GM18867 (cell line): Measurements from ENCODE around the gene TPP2.
A peak's percentile ranks its signal among the peaks of the same experiment; 100 is the strongest.

ENCODE experiments used
- ATAC-seq: cut with Tn5 transposase; IDR thresholded peaks from one replicate; pipeline ENCODE4 v1.9.1; 2021; ENCODE audit warnings: mild to moderate bottlenecking, moderate library complexity; ENCODE audit not compliant: unreplicated experiment

Gene TPP2

GRCh38 chr13:102593466-102593865 is 3.3 kb upstream of the TPP2 start:
- no peak for ATAC-seq

GRCh38 chr13:102597029-102597961 is 509 bp downstream of the TPP2 start:
- ATAC-seq = peak; percentile 21

- ATAC-seq = no peak
These were observed 1.3 kb downstream of the TPP2 start for GRCh38 chr13:102598061-102598460.

- no peak for ATAC-seq
These were observed 2.7 kb downstream of the TPP2 start for GRCh38 chr13:102599426-102600012.

DNA sequence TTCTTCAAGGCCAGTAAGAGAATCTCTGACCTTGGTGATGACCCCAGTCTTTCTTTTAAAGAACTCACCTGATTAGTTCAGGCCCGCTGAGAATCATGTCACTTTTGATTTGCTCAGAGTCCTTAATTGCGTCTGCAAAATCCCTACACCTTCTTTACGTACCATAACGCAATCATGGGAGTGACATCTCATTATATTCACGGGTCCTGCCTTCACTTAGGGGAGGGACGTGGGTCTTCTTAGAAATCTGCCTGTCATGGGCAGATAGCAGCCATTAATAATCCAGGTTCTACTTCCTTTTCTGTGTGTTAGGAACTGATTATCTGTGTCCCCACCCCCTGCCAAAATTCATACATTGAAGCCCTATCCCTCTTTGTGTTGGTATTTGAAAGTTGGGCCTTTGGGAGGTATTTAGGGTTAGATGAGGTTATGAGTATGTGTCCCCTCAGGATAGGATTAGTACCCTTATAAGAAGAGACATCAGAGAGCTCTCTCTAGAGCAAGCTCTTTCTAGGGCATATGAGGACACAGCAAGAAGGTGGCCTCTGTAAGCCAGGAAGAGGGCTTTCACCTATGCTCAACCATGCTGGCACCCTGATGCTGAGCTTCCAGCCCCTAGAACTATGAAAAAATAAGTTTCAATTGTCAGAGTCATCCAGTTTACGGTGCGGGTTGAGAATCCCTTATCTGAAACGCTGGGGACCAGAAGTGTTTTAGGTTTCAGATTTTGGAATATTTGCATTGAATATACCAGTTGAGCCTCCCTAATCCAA is 9.9 kb downstream of the TPP2 start:
- no peak for ATAC-seq

- no peak for ATAC-seq
These were observed 12.2 kb downstream of the TPP2 start for GRCh38 chr13:102608974-102609373.

GRCh38 chr13:102609696-102610095 is 12.9 kb downstream of the TPP2 start:
- no peak for ATAC-seq

- ATAC-seq = no peak
These were observed 13.6 kb downstream of the TPP2 start for GRCh38 chr13:102610296-102610895.

GRCh38 chr13:102617697-102618350 is 21.0 kb downstream of the TPP2 start:
- ATAC-seq = no peak

DNA sequence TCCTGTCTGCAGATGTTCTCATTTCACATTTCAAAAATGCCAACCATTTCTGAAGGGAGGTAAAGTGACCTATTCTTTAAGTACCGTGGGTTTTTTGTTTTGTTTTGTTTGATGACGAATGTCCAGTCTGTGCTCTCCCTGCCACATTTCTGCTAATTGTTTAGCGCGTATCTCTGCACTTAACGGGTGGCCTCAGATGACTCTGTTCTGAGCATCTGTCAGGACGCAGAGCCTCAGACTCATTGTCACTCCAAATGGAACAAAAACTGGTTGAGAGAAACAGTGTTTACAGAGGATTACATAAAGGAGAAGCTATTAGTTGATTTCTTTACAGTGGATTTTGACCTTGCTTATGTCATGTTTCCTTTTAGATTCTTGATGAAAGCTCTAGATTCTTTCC is 23.7 kb downstream of the TPP2 start:
- ATAC-seq = no peak

DNA sequence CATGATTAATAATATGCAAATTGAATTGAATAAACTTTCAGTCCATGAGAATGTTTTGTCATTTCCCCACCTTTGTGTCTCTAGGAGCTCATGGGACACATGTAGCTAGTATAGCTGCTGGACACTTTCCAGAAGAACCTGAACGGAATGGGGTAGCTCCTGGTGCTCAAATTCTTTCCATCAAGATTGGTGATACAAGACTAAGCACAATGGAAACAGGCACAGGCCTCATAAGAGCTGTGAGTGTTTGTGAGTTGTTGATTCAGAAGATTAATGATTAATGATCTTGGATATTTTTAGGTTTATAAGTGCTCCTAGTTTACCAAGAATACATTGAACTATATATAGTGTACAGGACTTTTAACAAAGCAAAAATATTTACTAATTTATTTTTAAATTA is 30.1 kb downstream of the TPP2 start:
- no peak for ATAC-seq

DNA sequence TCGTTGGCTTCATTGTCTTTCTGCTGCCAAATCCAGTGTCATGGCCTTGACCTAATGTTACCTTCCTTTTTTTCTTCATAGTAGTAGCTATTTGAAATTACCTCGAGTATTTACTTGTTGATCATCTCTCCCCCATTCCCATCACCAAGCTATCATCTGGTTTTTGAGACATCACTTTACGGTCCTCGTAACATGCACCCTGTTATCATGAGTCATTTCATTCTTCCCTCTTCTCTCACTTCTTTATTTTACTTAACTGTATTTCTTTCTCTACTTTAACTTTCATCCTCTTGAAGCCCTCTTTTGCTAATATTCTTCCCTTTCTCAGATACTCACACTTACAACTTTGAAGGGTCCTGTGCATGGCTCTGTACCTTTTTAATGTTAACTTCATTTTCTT is 31.8 kb downstream of the TPP2 start:
- peak; percentile 45 for ATAC-seq

GRCh38 chr13:102631198-102631597 is 34.4 kb downstream of the TPP2 start:
- no peak for ATAC-seq

DNA sequence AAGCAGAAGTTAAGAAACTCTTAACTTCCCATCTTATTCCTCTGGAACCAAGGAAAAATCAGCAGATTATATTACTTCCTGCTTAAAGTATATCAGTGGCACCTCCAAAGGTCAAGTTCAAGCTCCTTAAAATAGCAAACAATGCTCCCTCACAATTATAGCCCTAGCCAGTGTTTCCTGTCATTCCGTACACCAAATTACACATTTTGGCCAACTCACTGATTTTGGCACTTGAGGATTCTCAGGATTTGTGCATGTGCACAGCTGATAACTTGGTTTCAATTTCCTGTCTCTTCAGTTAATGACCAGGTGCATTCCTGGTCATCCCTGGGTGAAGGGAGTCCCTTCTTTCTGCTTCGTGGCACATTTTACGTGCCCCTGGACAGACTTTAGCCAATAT is 42.0 kb downstream of the TPP2 start:
- ATAC-seq = no peak

GRCh38 chr13:102642029-102642428 is 45.2 kb downstream of the TPP2 start:
- ATAC-seq = no peak

DNA sequence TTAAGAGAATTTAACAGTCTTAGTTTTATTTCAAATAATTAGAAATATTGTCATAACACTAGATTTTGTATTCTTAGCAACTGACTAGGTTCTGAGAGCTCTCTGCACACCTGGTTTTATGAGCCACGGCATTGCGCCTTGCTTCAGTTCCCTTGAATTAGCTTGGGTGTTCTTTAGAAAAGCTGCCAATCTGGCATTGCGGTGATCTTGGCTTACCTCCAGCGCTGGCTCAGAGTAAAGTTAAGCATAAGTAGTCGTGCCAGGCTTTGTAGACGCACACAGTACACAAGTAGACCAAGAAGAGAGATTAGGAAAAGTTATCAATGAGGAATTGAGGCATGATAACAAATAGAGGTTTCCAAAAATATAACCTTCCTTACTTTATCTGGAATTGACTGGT is 45.7 kb downstream of the TPP2 start:
- ATAC-seq = no peak

DNA sequence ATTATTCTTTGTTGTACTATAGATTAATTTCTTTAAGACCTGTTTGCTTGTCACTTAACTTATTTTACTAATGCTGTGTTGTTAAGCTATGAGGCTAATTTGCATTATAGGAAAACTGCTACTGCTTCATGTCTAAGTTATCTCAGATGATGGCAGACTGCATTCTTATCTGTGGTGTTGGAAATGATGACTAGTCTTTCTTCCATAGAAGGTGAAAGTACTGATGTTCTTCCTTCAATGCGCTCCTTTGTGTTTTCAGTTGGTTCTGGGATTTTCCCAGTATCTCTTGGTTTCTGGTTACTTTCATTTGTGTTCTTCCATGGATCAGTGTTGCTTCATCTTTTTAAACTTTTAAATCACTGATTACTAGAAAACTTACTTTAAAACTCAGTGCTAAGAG is 46.9 kb downstream of the TPP2 start:
- ATAC-seq = no peak

GRCh38 chr13:102645701-102646100 is 48.9 kb downstream of the TPP2 start:
- ATAC-seq = no peak

DNA sequence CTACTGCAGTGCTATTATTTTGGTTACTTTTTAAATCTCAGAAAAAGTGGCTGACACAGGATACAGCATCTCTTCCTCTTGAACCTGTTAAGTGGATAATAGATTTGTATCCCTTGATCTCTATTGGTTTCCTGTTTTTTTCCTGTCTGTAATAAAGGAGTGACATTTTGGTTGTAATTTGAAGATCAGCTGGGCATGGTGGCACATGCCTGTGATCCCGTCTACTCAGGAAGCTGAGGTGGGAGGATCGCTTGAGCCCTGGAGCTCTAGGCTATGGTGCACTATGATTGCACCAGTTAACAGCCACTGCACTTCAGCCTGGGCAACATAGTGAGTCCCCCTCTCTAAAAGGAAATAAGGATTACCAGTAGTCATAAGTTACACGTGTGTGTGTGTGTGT is 51.3 kb downstream of the TPP2 start:
- ATAC-seq = no peak

GRCh38 chr13:102650444-102650843 is 53.7 kb downstream of the TPP2 start:
- ATAC-seq = no peak

DNA sequence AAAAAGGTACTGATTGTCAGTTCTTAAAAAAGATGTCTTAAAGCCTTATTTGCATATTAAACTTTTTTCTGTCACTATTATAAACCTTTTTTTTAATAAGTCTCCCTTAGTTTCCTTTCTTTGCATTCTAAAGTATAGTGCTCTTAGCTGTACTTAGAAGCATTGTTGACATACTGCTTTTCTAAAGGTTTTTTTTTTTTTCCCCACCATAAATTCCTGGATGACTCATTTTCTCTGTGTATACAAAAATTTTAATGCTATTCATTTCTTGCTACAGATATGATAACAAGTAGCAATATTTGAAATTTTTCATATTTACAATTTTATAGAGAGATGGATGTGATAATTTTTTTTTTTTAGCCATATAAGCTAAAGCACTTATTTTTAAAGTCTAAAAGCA is 54.6 kb downstream of the TPP2 start:
- ATAC-seq = no peak
